ENCODE results near the gene DEPDC5. TPM values are rescaled to one million over a fixed set of nuclear protein-coding genes. Genes with fewer than 3 reads are reported as not detected.

The DEPDC5 gene
- total and polyA plus RNA-seq, 2 of the 8 experiments (the other 6 are each of a cell fraction or from before 2014, with no cell fraction given), result 18.3 to 26.5 TPM

GRCh38 chr22:31895411-31896123 is 141.7 kb downstream of the DEPDC5 start:
- no peaks in the 10 kb centered on the region for H4K20me1 ChIP-seq (replicated peaks in 1 of 2; ENCODE audit: control insufficient read depth in 1 of 2, insufficient read depth in 2 of 2, low read length in 2 of 2)
- H3K9me3 ChIP-seq (ENCODE audit: insufficient read depth in 2 of 2, low read depth in 1 of 2, low read length in 1 of 2), result no peaks in the 10 kb centered on the region
- H2BK12ac ChIP-seq (ENCODE audit: low read depth, low read length), result no peak overlapping the region
- no peak overlapping the region for H2BK120ac ChIP-seq (replicated peaks; ENCODE audit: low read depth, low read length)
- no peak overlapping the region for H2BK20ac ChIP-seq (ENCODE audit: low read length)
- H3K4me2 ChIP-seq (ENCODE audit: insufficient read depth in 1 of 2, low read depth in 2 of 2, low read length in 2 of 2), result no peak overlapping the region
- H3K27me3 ChIP-seq (replicated peaks in 1 of 4; ENCODE audit: control insufficient read depth in 3 of 4, extremely low read depth in 1 of 4, insufficient read depth in 3 of 4, low read length in 3 of 4), result no peaks in the 10 kb centered on the region
- ChIA-PET POLR2A (ENCODE audit: partially characterized antibody) (no interaction called here), CTCF (ENCODE audit: partially characterized antibody) (interaction anchor here (0.7 to 2.1 kb wide), 3 partner anchors 9 to 75 kb away, joined by 3 to 8 read pairs (median 4); no protein-coding TSS in a partner anchor)
- no peaks in the 10 kb centered on the region for H3K23me2 ChIP-seq (ENCODE audit: low read depth, low read length)
- no peak overlapping the region for H4K5ac ChIP-seq (ENCODE audit: insufficient read length, low read depth, low read length)
- no peak overlapping the region for H3K18ac ChIP-seq (ENCODE audit: extremely low read depth, low read length)
- no peaks in the 10 kb centered on the region for H3K79me1 ChIP-seq (ENCODE audit: low read depth, low read length)
- no peak overlapping the region for H2BK5ac ChIP-seq (ENCODE audit: low read depth, low read length)
- H2BK15ac ChIP-seq (ENCODE audit: low read length), result no peak overlapping the region
- DNase-seq (ENCODE audit: low read depth in 1 of 2, low spot score in 2 of 2), result no peak
- H2AK5ac ChIP-seq (ENCODE audit: low read depth, low read length), result no peak overlapping the region
- no peak overlapping the region for H3K4ac ChIP-seq (replicated peaks; ENCODE audit: insufficient read length, low read depth, low read length)
- H3K36me3 ChIP-seq (ENCODE audit: control insufficient read depth in 2 of 4, insufficient read depth in 4 of 4, low read length in 3 of 4), result peaks cover 0 to 9% (median under 1%) of the 10 kb centered on the region in 4 experiments; a peak in 1 of 8 replicates
- H4K8ac ChIP-seq (ENCODE audit: extremely low read depth, insufficient read depth, low read length), result no peak overlapping the region
- H3K27ac ChIP-seq (ENCODE audit: low read depth, low read length), result no peak overlapping the region
- H3K4me1 ChIP-seq (replicated peaks in 1 of 4; ENCODE audit: control insufficient read depth in 3 of 4, insufficient read depth in 4 of 4, low read length in 3 of 4), result peaks cover 0 to 11% (median 4%) of the 10 kb centered on the region in 4 experiments; a peak in 3 of 7 replicates
- no peak overlapping the region for H3K9ac ChIP-seq (replicated peaks in 1 of 4; ENCODE audit: extremely low read depth in 1 of 4, low read depth in 3 of 4, low read length in 3 of 4)
- no peak for FAIRE-seq
- no peak overlapping the region for H3K14ac ChIP-seq (ENCODE audit: insufficient read length)
- no peak overlapping the region for H4K91ac ChIP-seq (replicated peaks; ENCODE audit: insufficient read length, low read length)
- WGBS, 2 experiments (ENCODE audit: extremely low coverage in 1 of 2, insufficient coverage in 1 of 2, insufficient read length in 1 of 2, insufficient replicate concordance in 2 of 2, low coverage in 1 of 2, low lambda C conversion rate in 2 of 2, missing lambda C conversion rate in 1 of 2), result 90% methylated on average over 2 of the region's 2 CpGs; no CpG with 5 or more reads in 1 of the 2 experiments
- no peak overlapping the region for H3K56ac ChIP-seq (replicated peaks; ENCODE audit: insufficient read length, low read depth, low read length)
- no peaks in the 10 kb centered on the region for H3K79me2 ChIP-seq (ENCODE audit: control insufficient read depth in 1 of 2, insufficient read depth in 2 of 2, low read length in 2 of 2)
- no peak overlapping the region for H3K23ac ChIP-seq (ENCODE audit: insufficient read length)
- no peak overlapping the region for H2AFZ ChIP-seq (ENCODE audit: low read length)
- H3K4me3 ChIP-seq (ENCODE audit: extremely low read depth in 1 of 4, insufficient read depth in 2 of 4, low read depth in 3 of 4, low read length in 4 of 4), result no peak overlapping the region
